HCT116 (cell line): ENCODE data around the gene UBALD2.

Experiments
- CTCF ChIP-seq, 3 experiments: fragments of 200-600 bp in 1 of 3; sonication (generic) in 1 of 3; IDR thresholded peaks in 2 of 3; conservative IDR thresholded peaks in 1 of 3; 2 replicates each; pipeline ENCODE4 v1.5.1; 2012 to 2017; ENCODE audit warnings: low read depth in 2 of 3, low read length in 2 of 3, antibody characterized with exemption in 1 of 3, borderline replicate concordance in 1 of 3, control low read depth in 1 of 3, mild to moderate bottlenecking in 1 of 3, mixed read lengths in 1 of 3, mixed run types in 1 of 3, moderate library complexity in 1 of 3; ENCODE audit not compliant: insufficient read depth in 1 of 3
- EZH2 ChIP-seq: fragments of 200-600 bp; sonication (generic); IDR thresholded peaks from 2 replicates; pipeline ENCODE4 v1.6.1; 2017; ENCODE audit warnings: antibody characterized with exemption, mixed run types
- SIN3A ChIP-seq: IDR thresholded peaks from 2 replicates; pipeline ENCODE4 v1.6.1; 2012; ENCODE audit warnings: low read depth

- TF ChIP-seq CTCF (IDR thresholded peaks at IDR 0.05 in 2 of 3, conservative IDR thresholded peaks at IDR 0.05 in 1 of 3; ENCODE audit: borderline replicate concordance in 1 of 3, insufficient read depth in 1 of 3, low read depth in 2 of 3, low read length in 2 of 3) (no peak), SIN3A (no peak), EZH2 (no peak)
Measured at GRCh38 chr17:76261421-76262215, 3.5 kb upstream of the UBALD2 start.
